ENCODE data around the gene TSSC4. TPM values are rescaled to one million over a fixed set of nuclear protein-coding genes. Genes with fewer than 3 reads are reported as not detected.
A peak's percentile ranks its signal among the peaks of the same experiment; 100 is the strongest.

TSSC4 gene
- total RNA-seq, 1 donor from 2014 or later = 52.2 TPM

GRCh38 chr11:2434008-2434407 is 33.5 kb downstream of the TSSC4 start:
- DNase-seq (ENCODE audit: low spot score) = peak; percentile 42
- Mint-ChIP-seq H3K4me3 (ENCODE audit: unreplicated experiment) (no peak overlapping the region), H3K36me3 (ENCODE audit: low read depth) (peaks cover 2% of the 10 kb centered on the region), H3K4me1 (ENCODE audit: low read depth) (no peaks in the 10 kb centered on the region), H3K9me3 (ENCODE audit: low read depth) (no peaks in the 10 kb centered on the region), H3K27ac (ENCODE audit: unreplicated experiment) (no peak overlapping the region), H3K27me3 (ENCODE audit: low read depth) (peaks cover 22% of the 10 kb centered on the region)
- TF ChIP-seq CTCF (IDR thresholded peaks at IDR 0.05) = no peak

- TF ChIP-seq CTCF (IDR thresholded peaks at IDR 0.05) = no peak
- peaks cover 2% of the 10 kb centered on the region for H3K36me3 Mint-ChIP-seq (ENCODE audit: low read depth)
- peak; percentile 36 for DNase-seq (ENCODE audit: low spot score)
- no peak overlapping the region for H3K27ac Mint-ChIP-seq (ENCODE audit: unreplicated experiment)
- no peak overlapping the region for H3K4me3 Mint-ChIP-seq (ENCODE audit: unreplicated experiment)
- H3K9me3 Mint-ChIP-seq (ENCODE audit: low read depth) = no peaks in the 10 kb centered on the region
- H3K4me1 Mint-ChIP-seq (ENCODE audit: low read depth) = no peaks in the 10 kb centered on the region
- peaks cover 29% of the 10 kb centered on the region for H3K27me3 Mint-ChIP-seq (ENCODE audit: low read depth)
These were observed 34.1 kb downstream of the TSSC4 start for GRCh38 chr11:2434506-2435255.

- Mint-ChIP-seq H3K27ac (ENCODE audit: unreplicated experiment) (no peak overlapping the region), H3K4me1 (ENCODE audit: low read depth) (no peaks in the 10 kb centered on the region), H3K9me3 (ENCODE audit: low read depth) (peaks cover 3% of the 10 kb centered on the region), H3K27me3 (ENCODE audit: low read depth) (peaks cover 33% of the 10 kb centered on the region), H3K36me3 (ENCODE audit: low read depth) (peaks cover 2% of the 10 kb centered on the region), H3K4me3 (ENCODE audit: unreplicated experiment) (no peak overlapping the region)
- TF ChIP-seq CTCF (IDR thresholded peaks at IDR 0.05) = no peak
- peak; percentile 73 for DNase-seq (ENCODE audit: low spot score)
These were observed 34.9 kb downstream of the TSSC4 start for GRCh38 chr11:2435288-2436012.

- Mint-ChIP-seq H3K27ac (ENCODE audit: unreplicated experiment) (no peak overlapping the region), H3K27me3 (ENCODE audit: low read depth) (peaks cover 39% of the 10 kb centered on the region), H3K4me1 (ENCODE audit: low read depth) (no peaks in the 10 kb centered on the region), H3K9me3 (ENCODE audit: low read depth) (peaks cover 3% of the 10 kb centered on the region), H3K36me3 (ENCODE audit: low read depth) (peaks cover 2% of the 10 kb centered on the region), H3K4me3 (ENCODE audit: unreplicated experiment) (no peak overlapping the region)
- peak; percentile 63 for DNase-seq (ENCODE audit: low spot score)
- no peak for TF ChIP-seq CTCF (IDR thresholded peaks at IDR 0.05)
These were observed 35.5 kb downstream of the TSSC4 start for GRCh38 chr11:2436013-2436520.

GRCh38 chr11:2436521-2437031 is 36.0 kb downstream of the TSSC4 start:
- H3K4me1 Mint-ChIP-seq (ENCODE audit: low read depth) = no peaks in the 10 kb centered on the region
- H3K27ac Mint-ChIP-seq (ENCODE audit: unreplicated experiment) = no peak overlapping the region
- peaks cover 3% of the 10 kb centered on the region for H3K9me3 Mint-ChIP-seq (ENCODE audit: low read depth)
- no peak overlapping the region for H3K4me3 Mint-ChIP-seq (ENCODE audit: unreplicated experiment)
- H3K36me3 Mint-ChIP-seq (ENCODE audit: low read depth) = peaks cover 2% of the 10 kb centered on the region
- no peak for TF ChIP-seq CTCF (IDR thresholded peaks at IDR 0.05)
- H3K27me3 Mint-ChIP-seq (ENCODE audit: low read depth) = peaks cover 37% of the 10 kb centered on the region
- DNase-seq (ENCODE audit: low spot score) = peak; percentile 82

Measured in chondrocyte (in vitro differentiated cells).